Mesendoderm (in vitro differentiated cells): ENCODE results near the gene VCAN.

Experiments used
- DNase-seq: peaks from one replicate; pipeline ENCODE4 v3.0.0; 2013
- H2AK5ac ChIP-seq: 2 replicates; pipeline ENCODE4 v1.6.1; 2013; ENCODE audit warnings: low read length, inconsistent platforms
- H2BK120ac ChIP-seq: 2 replicates; pipeline ENCODE4 v1.6.1; 2013; ENCODE audit warnings: low read depth, mild to moderate bottlenecking, low read length, moderate library complexity, mixed read lengths
- H2BK15ac ChIP-seq: replicated peaks from 2 replicates; pipeline ENCODE4 v1.6.1; 2013; ENCODE audit warnings: low read depth, mild to moderate bottlenecking, moderate library complexity
- H2BK5ac ChIP-seq: 2 replicates; pipeline ENCODE4 v1.6.1; 2013; ENCODE audit warnings: low read length, inconsistent platforms
- H3K18ac ChIP-seq: 2 replicates; pipeline ENCODE4 v1.6.1; 2013; ENCODE audit warnings: mild to moderate bottlenecking, low read length, mixed read lengths
- H3K23ac ChIP-seq: one replicate; pipeline ENCODE4 v1.6.1; 2013; ENCODE audit warnings: low read length
- H3K27ac ChIP-seq: 2 replicates; pipeline ENCODE4 v1.5.1; 2013; ENCODE audit warnings: low read depth, mild to moderate bottlenecking, inconsistent platforms, low read length, moderate library complexity
- H3K27me3 ChIP-seq: 2 replicates; pipeline ENCODE4 v1.6.1; 2013; ENCODE audit warnings: low read length, control low read depth, mild to moderate bottlenecking, inconsistent platforms; ENCODE audit not compliant: insufficient read depth, poor library complexity
- H3K36me3 ChIP-seq: 2 replicates; pipeline ENCODE4 v1.6.1; 2013; ENCODE audit warnings: low read length, inconsistent platforms; ENCODE audit not compliant: control insufficient read depth, insufficient read depth
- H3K4ac ChIP-seq: one replicate; pipeline ENCODE4 v1.6.1; 2013; ENCODE audit warnings: low read depth, mild to moderate bottlenecking, low read length, moderate library complexity
- H3K4me1 ChIP-seq: 2 replicates; pipeline ENCODE4 v1.6.1; 2013; ENCODE audit warnings: low read depth, low read length, inconsistent platforms; ENCODE audit not compliant: control insufficient read depth
- H3K4me2 ChIP-seq: 2 replicates; pipeline ENCODE4 v1.6.1; 2013; ENCODE audit warnings: low read length
- H3K4me3 ChIP-seq: 2 replicates; pipeline ENCODE4 v1.5.1; 2013; ENCODE audit warnings: mild to moderate bottlenecking, low read length
- H3K56ac ChIP-seq: one replicate; pipeline ENCODE4 v1.6.1; 2013; ENCODE audit warnings: low read length
- H3K79me1 ChIP-seq: 2 replicates; pipeline ENCODE4 v1.6.1; 2013; ENCODE audit warnings: low read length, inconsistent platforms
- H3K79me2 ChIP-seq: 2 replicates; pipeline ENCODE4 v1.6.1; 2013; ENCODE audit warnings: mild to moderate bottlenecking, low read length; ENCODE audit not compliant: control insufficient read depth, insufficient read depth
- H3K9ac ChIP-seq: 2 replicates; pipeline ENCODE4 v1.6.1; 2013; ENCODE audit warnings: low read length, inconsistent platforms
- H4K5ac ChIP-seq: one replicate; pipeline ENCODE4 v1.6.1; 2013; ENCODE audit warnings: low read length
- H4K8ac ChIP-seq: one replicate; pipeline ENCODE4 v1.6.1; 2013; ENCODE audit warnings: low read depth, mild to moderate bottlenecking, control low read depth, low read length, moderate library complexity
- WGBS: extraction: QIAGEN DNeasy Blood & Tissue Kit; methylation state at CpG from one replicate; pipeline ENCODE4 v1.1.7; 2013; ENCODE audit warnings: low lambda C conversion rate, missing lambda C conversion rate; ENCODE audit not compliant: insufficient coverage; ENCODE audit errors: extremely low coverage; 5-methylcytosine and 5-hydroxymethylcytosine counted together

The VCAN gene

GRCh38 chr5:83513491-83513890 lies 41.9 kb downstream of the VCAN start:
- Histone ChIP-seq H4K5ac (no peak overlapping the region), H2AK5ac (no peak overlapping the region), H3K9ac (no peak overlapping the region), H3K36me3 (no peaks in the 10 kb centered on the region), H3K27ac (no peak overlapping the region), H3K79me1 (no peaks in the 10 kb centered on the region), H3K4ac (no peak overlapping the region), H3K56ac (no peak overlapping the region), H3K27me3 (no peaks in the 10 kb centered on the region), H3K23ac (no peak overlapping the region), H4K8ac (no peak overlapping the region), H3K18ac (no peak overlapping the region), H3K4me1 (no peaks in the 10 kb centered on the region), H3K4me2 (no peak overlapping the region), H2BK15ac (no peak overlapping the region), H2BK120ac (no peak overlapping the region), H3K4me3 (no peak overlapping the region), H2BK5ac (no peak overlapping the region), H3K79me2 (no peaks in the 10 kb centered on the region)
- DNase-seq, result peak; percentile 18
- WGBS, result 100% methylated on average over 2 of the region's 3 CpGs

GRCh38 chr5:83516377-83516776 lies 44.8 kb downstream of the VCAN start:
- H3K9ac ChIP-seq, result no peak overlapping the region
- WGBS, result no CpG with 5 or more reads among the region's 2 CpGs
- no peak overlapping the region for H3K4ac ChIP-seq
- DNase-seq, result no peak
- no peak overlapping the region for H2AK5ac ChIP-seq
- H3K79me1 ChIP-seq, result no peaks in the 10 kb centered on the region
- H3K4me1 ChIP-seq, result no peaks in the 10 kb centered on the region
- H3K27me3 ChIP-seq, result no peaks in the 10 kb centered on the region
- no peak overlapping the region for H3K27ac ChIP-seq
- no peak overlapping the region for H2BK15ac ChIP-seq
- H3K4me2 ChIP-seq, result no peak overlapping the region
- H3K23ac ChIP-seq, result no peak overlapping the region
- no peak overlapping the region for H3K56ac ChIP-seq
- H4K8ac ChIP-seq, result no peak overlapping the region
- H4K5ac ChIP-seq, result no peak overlapping the region
- no peak overlapping the region for H2BK120ac ChIP-seq
- no peak overlapping the region for H2BK5ac ChIP-seq
- no peaks in the 10 kb centered on the region for H3K36me3 ChIP-seq
- H3K18ac ChIP-seq, result no peak overlapping the region
- no peak overlapping the region for H3K4me3 ChIP-seq
- H3K79me2 ChIP-seq, result no peaks in the 10 kb centered on the region

GRCh38 chr5:83517072-83517687 lies 45.6 kb downstream of the VCAN start:
- no peaks in the 10 kb centered on the region for H3K36me3 ChIP-seq
- H2BK15ac ChIP-seq, result no peak overlapping the region
- no peak overlapping the region for H3K4me3 ChIP-seq
- H3K27me3 ChIP-seq, result no peaks in the 10 kb centered on the region
- no peak overlapping the region for H2BK120ac ChIP-seq
- no peak overlapping the region for H3K4ac ChIP-seq
- H3K23ac ChIP-seq, result no peak overlapping the region
- H3K18ac ChIP-seq, result no peak overlapping the region
- H3K9ac ChIP-seq, result no peak overlapping the region
- no peak overlapping the region for H4K5ac ChIP-seq
- H3K79me2 ChIP-seq, result no peaks in the 10 kb centered on the region
- DNase-seq, result no peak
- no peak overlapping the region for H3K27ac ChIP-seq
- H3K56ac ChIP-seq, result no peak overlapping the region
- H2AK5ac ChIP-seq, result no peak overlapping the region
- H4K8ac ChIP-seq, result no peak overlapping the region
- no peaks in the 10 kb centered on the region for H3K4me1 ChIP-seq
- no CpG with 5 or more reads among the region's 1 CpG for WGBS
- H3K4me2 ChIP-seq, result no peak overlapping the region
- no peak overlapping the region for H2BK5ac ChIP-seq
- H3K79me1 ChIP-seq, result no peaks in the 10 kb centered on the region

GRCh38 chr5:83517688-83518085 lies 46.1 kb downstream of the VCAN start:
- no peaks in the 10 kb centered on the region for H3K4me1 ChIP-seq
- H3K79me2 ChIP-seq, result no peaks in the 10 kb centered on the region
- no peak overlapping the region for H4K5ac ChIP-seq
- no peak overlapping the region for H3K4ac ChIP-seq
- H3K18ac ChIP-seq, result no peak overlapping the region
- H3K9ac ChIP-seq, result no peak overlapping the region
- no peak overlapping the region for H3K4me3 ChIP-seq
- H2BK15ac ChIP-seq, result no peak overlapping the region
- H3K27ac ChIP-seq, result no peak overlapping the region
- no peak overlapping the region for H2AK5ac ChIP-seq
- H3K36me3 ChIP-seq, result no peaks in the 10 kb centered on the region
- H3K56ac ChIP-seq, result no peak overlapping the region
- no peak overlapping the region for H2BK5ac ChIP-seq
- no peak overlapping the region for H4K8ac ChIP-seq
- no peak overlapping the region for H2BK120ac ChIP-seq
- no peak overlapping the region for H3K23ac ChIP-seq
- H3K79me1 ChIP-seq, result no peaks in the 10 kb centered on the region
- no peaks in the 10 kb centered on the region for H3K27me3 ChIP-seq
- DNase-seq, result no peak
- no peak overlapping the region for H3K4me2 ChIP-seq
- no CpG with 5 or more reads among the region's 1 CpG for WGBS

- H3K36me3 ChIP-seq, result no peaks in the 10 kb centered on the region
- DNase-seq, result no peak
- no peak overlapping the region for H2BK15ac ChIP-seq
- H2BK120ac ChIP-seq, result no peak overlapping the region
- no peak overlapping the region for H4K8ac ChIP-seq
- H3K4me3 ChIP-seq, result no peak overlapping the region
- no peaks in the 10 kb centered on the region for H3K27me3 ChIP-seq
- H3K9ac ChIP-seq, result no peak overlapping the region
- H3K23ac ChIP-seq, result no peak overlapping the region
- no peaks in the 10 kb centered on the region for H3K4me1 ChIP-seq
- H3K27ac ChIP-seq, result no peak overlapping the region
- H3K56ac ChIP-seq, result no peak overlapping the region
- H3K79me2 ChIP-seq, result no peaks in the 10 kb centered on the region
- H3K4ac ChIP-seq, result no peak overlapping the region
- H2BK5ac ChIP-seq, result no peak overlapping the region
- H3K4me2 ChIP-seq, result no peak overlapping the region
- no peak overlapping the region for H4K5ac ChIP-seq
- WGBS, result no CpG with 5 or more reads among the region's 3 CpGs
- H3K18ac ChIP-seq, result no peak overlapping the region
- no peak overlapping the region for H2AK5ac ChIP-seq
- H3K79me1 ChIP-seq, result no peaks in the 10 kb centered on the region
Measured at GRCh38 chr5:83518319-83519061, 46.9 kb downstream of the VCAN start.
